Panc1 (cell line): ENCODE results near the gene DNAJB13.

Source experiments
- SIN3A ChIP-seq: IDR thresholded peaks from 2 replicates; pipeline ENCODE4 v1.6.1; 2012; ENCODE audit warnings: low read depth, mild to moderate bottlenecking, low read length, moderate library complexity, borderline replicate concordance; ENCODE audit not compliant: insufficient read depth
- TF ChIP-seq, protein P1 (sequence below): fragments of 450-650 bp; IDR thresholded peaks from 2 replicates; pipeline ENCODE4 v1.5.1; 2017; ENCODE audit warnings: mild to moderate bottlenecking
- TF ChIP-seq, protein P2 (sequence below), 2 experiments: IDR thresholded peaks; 2 replicates each; pipeline ENCODE4 v1.6.1; 2011 to 2012; ENCODE audit warnings: low read depth in 2 of 2, control low read depth in 1 of 2, low read length in 1 of 2, mild to moderate bottlenecking in 1 of 2, moderate library complexity in 1 of 2; ENCODE audit not compliant: insufficient read depth in 1 of 2

DNA sequence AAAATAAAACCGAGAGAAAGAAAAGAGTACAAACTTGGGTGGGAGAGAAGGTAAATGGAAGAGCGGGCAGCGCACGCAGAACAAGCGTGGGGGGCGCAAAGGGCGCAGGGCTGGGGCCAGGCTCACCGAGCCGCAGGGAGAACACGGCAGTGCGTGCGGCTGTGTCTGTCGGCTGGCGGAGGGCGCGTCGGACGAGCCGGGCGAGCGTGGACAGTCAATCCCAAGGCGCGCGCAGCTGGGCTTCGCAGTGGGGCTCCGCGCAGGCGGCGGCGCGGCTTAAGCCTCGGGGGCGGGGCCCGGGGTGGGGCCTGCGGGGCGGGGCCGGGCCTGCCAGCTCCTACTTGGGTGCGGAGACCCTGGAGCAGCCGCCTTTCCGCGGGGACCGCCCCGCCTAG is 31.8 kb downstream of the DNAJB13 start, which contains the start of gene UCP2:
- TF ChIP-seq, protein P1, sequence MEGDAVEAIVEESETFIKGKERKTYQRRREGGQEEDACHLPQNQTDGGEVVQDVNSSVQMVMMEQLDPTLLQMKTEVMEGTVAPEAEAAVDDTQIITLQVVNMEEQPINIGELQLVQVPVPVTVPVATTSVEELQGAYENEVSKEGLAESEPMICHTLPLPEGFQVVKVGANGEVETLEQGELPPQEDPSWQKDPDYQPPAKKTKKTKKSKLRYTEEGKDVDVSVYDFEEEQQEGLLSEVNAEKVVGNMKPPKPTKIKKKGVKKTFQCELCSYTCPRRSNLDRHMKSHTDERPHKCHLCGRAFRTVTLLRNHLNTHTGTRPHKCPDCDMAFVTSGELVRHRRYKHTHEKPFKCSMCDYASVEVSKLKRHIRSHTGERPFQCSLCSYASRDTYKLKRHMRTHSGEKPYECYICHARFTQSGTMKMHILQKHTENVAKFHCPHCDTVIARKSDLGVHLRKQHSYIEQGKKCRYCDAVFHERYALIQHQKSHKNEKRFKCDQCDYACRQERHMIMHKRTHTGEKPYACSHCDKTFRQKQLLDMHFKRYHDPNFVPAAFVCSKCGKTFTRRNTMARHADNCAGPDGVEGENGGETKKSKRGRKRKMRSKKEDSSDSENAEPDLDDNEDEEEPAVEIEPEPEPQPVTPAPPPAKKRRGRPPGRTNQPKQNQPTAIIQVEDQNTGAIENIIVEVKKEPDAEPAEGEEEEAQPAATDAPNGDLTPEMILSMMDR: no peak
- TF ChIP-seq, protein P2, sequence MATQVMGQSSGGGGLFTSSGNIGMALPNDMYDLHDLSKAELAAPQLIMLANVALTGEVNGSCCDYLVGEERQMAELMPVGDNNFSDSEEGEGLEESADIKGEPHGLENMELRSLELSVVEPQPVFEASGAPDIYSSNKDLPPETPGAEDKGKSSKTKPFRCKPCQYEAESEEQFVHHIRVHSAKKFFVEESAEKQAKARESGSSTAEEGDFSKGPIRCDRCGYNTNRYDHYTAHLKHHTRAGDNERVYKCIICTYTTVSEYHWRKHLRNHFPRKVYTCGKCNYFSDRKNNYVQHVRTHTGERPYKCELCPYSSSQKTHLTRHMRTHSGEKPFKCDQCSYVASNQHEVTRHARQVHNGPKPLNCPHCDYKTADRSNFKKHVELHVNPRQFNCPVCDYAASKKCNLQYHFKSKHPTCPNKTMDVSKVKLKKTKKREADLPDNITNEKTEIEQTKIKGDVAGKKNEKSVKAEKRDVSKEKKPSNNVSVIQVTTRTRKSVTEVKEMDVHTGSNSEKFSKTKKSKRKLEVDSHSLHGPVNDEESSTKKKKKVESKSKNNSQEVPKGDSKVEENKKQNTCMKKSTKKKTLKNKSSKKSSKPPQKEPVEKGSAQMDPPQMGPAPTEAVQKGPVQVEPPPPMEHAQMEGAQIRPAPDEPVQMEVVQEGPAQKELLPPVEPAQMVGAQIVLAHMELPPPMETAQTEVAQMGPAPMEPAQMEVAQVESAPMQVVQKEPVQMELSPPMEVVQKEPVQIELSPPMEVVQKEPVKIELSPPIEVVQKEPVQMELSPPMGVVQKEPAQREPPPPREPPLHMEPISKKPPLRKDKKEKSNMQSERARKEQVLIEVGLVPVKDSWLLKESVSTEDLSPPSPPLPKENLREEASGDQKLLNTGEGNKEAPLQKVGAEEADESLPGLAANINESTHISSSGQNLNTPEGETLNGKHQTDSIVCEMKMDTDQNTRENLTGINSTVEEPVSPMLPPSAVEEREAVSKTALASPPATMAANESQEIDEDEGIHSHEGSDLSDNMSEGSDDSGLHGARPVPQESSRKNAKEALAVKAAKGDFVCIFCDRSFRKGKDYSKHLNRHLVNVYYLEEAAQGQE (IDR thresholded peaks at IDR 0.05; ENCODE audit: insufficient read depth in 1 of 2, low read depth in 2 of 2, low read length in 1 of 2): no peak
- peak; percentile 92; the same call in 1 of the 2 replicates for TF ChIP-seq SIN3A
